PC-3 (cell line): ENCODE measurements around the gene TMSB4X.

Source experiments
- CTCF ChIP-seq: fragments of 300-600 bp; sonication (generic); conservative IDR thresholded peaks from 2 replicates; pipeline ENCODE4 v1.5.1; 2017; ENCODE audit warnings: antibody characterized with exemption, low read depth, mild to moderate bottlenecking, low read length
- EZH2 ChIP-seq: fragments of 300-600 bp; sonication (generic); IDR thresholded peaks from one replicate; pipeline ENCODE4 v1.6.1; 2017; ENCODE audit warnings: antibody characterized with exemption, mild to moderate bottlenecking, low read length; ENCODE audit not compliant: unreplicated experiment

- no peak for TF ChIP-seq EZH2
- TF ChIP-seq CTCF = no peak
Measured at GRCh38 chrX:12954981-12955380, 19.9 kb upstream of the TMSB4X start.
